ENCODE results near the gene EEFSEC.

Gene EEFSEC

DNA sequence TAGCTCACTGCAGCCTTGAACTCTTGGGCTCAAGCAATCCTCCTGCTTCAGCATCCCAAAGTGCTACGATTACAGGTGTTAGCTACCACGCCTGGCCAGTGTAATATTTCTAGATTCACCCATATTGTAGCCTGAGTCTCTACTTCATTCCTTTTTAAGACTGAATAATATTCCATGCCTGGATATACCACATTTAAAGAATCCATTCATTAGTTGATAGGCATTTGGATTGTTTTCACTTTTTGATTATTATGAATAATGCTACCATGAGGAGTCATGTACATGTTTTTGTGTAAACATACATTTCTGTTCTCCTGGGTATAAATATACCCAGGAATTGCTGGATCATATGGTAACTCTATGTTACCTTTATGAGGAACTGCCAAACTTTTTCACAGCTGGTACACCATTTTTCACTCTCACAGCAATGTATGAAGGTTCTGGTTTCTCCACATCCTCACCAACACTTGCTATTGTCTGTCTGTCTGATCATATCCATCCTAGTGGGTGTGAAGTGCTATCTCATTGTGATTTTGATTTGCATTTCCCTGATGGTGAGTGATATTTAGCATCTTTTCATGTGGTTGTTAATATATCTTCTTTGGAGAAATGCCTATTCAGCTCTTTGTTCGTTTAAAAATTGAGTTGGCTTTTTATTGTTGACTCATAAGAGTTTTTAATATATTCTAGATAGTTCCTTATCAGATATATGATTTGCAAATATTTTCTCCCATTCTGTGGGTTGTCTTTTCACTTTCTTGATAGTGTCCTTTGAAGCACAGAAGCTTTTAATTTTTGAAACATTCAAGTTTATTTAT lies 32.6 kb downstream of the EEFSEC start:
- no peak overlapping the region for H3K4me3 ChIP-seq (ENCODE audit: low read length)
- no peak for TF ChIP-seq ZNF274 (IDR thresholded peaks at IDR 0.05; ENCODE audit: low read depth, low read length)

DNA sequence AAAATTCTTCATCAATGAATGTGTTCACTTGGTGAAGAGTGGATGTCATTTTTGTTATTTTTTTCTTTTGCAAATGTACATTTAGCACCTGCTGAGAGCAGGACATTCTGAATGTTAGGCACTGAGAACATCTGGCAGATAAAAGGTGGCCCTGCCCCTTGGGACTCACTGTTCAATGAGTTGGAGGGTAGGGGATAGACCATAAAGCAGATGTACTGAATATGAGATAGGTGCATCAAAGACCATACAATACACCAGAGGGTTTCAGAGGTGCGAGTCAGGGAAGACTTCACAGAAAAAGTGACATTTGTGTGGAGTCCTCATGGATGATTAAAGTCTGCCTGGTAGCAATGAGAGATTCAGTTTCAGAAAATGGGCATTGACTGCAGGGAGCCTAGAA lies 34.2 kb downstream of the EEFSEC start:
- no peak overlapping the region for H3K4me3 ChIP-seq (ENCODE audit: low read length)
- TF ChIP-seq ZNF274 (IDR thresholded peaks at IDR 0.05; ENCODE audit: low read depth, low read length): no peak

DNA sequence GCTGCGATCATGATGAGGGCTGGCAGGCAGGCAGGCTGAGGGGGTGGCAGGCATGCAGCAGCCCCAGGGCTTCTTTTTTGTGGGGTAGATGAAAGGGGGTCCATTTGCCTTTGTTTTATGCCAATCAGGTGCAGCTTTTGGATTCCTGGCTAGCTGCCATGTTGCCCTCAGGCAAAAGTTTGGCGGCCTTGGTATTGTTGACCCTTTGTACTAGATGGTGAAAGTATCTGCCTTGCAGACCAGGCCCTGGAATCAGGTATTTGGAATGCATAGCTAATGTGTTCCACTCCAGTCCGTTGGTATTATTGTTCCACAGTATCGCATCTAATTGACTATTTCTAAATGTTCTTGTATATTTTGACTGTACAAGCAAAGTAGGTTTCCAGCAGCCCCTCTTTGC lies 35.0 kb downstream of the EEFSEC start:
- TF ChIP-seq ZNF274 (IDR thresholded peaks at IDR 0.05; ENCODE audit: low read depth, low read length): no peak

DNA sequence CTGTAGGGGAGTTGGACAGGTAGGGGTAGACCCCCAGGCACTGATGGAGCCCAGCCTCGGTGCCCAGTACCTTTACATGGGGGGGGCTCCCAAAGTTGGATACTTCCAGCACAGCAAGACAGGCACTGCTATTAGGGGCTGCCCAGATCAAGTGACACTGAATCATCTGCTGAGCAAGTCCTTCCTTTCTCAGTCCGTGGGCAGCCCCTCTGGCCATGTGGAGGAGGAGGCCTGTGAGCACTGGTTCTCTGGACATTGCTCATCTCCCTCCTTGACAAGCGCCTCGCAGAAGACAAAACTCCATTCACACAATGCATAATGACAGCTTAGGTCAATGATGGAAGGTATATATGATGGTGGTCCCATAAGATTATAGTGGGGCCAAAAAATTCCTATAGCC lies 35.7 kb downstream of the EEFSEC start:
- TF ChIP-seq ZNF274 (IDR thresholded peaks at IDR 0.05; ENCODE audit: low read depth, low read length): no peak
- H3K4me3 ChIP-seq (ENCODE audit: low read length): no peak overlapping the region

More for the DNA sequence above, 35.0 kb downstream of the EEFSEC start:
- no peak overlapping the region for H3K4me3 ChIP-seq (ENCODE audit: low read length)

DNA sequence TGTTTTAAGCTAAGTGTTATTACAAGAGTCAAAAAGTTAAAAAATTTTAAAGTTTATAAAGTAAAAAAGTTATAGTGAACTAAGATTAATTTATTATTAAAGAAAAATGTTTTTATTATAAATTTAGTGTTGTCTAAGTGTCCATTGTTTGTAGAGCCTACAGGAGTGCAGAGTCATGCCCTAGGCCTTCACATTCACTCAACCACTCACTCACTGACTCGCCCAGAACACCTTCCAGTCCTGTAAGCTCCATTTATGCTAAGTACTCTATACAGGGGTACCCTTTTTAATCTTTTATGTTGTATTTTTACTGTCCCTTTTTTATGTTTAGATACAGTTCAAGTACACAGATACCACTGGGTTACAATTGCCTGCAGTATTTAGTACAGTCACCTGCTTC lies 37.2 kb downstream of the EEFSEC start:
- H3K4me3 ChIP-seq (ENCODE audit: low read length): no peak overlapping the region
- no peak for TF ChIP-seq ZNF274 (IDR thresholded peaks at IDR 0.05; ENCODE audit: low read depth, low read length)

DNA sequence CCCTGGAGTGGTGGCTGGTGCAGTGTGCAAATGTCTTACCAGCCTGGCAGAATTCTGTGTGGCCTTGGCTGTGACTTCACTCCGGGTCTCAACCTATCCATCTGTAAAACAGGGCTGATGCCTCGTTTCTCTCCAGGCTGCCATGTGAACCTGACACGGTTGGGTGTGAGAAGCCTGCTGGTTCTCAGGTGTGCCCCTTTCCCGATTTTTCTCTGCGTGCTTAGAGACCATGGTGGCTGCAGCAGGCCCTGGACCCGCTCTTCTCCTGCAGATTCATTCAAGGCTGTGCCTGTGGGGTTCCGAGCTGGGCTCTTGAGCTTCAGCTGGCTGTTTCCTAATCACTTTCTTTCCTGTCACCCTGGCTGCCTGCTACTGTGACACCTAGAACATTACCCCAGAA lies 38.9 kb downstream of the EEFSEC start:
- no peak for TF ChIP-seq ZNF274 (IDR thresholded peaks at IDR 0.05; ENCODE audit: low read depth, low read length)

DNA sequence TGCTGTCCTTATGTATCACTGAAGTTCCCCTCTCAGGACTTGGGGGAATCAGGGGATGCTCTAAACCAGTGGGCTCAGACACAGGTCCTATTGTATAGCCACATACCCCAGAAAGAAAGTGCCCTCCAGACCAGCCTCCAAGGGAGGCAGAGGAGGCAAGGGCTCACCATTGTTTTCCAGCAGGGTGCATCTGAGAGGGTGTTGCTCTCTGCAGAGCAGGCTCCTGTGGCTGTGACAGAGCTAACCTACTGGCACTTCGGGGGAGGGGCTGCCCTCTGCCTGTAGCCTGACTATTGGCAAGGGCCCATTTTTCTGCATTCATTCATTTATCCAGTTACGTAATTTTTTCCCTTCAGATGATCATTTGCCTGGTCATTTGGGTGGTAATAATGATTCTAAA lies 39.9 kb downstream of the EEFSEC start:
- no peak overlapping the region for H3K4me3 ChIP-seq (ENCODE audit: low read length)
- no peak for TF ChIP-seq ZNF274 (IDR thresholded peaks at IDR 0.05; ENCODE audit: low read depth, low read length)

More for the DNA sequence above, 38.9 kb downstream of the EEFSEC start:
- H3K4me3 ChIP-seq (ENCODE audit: low read length): no peak overlapping the region

DNA sequence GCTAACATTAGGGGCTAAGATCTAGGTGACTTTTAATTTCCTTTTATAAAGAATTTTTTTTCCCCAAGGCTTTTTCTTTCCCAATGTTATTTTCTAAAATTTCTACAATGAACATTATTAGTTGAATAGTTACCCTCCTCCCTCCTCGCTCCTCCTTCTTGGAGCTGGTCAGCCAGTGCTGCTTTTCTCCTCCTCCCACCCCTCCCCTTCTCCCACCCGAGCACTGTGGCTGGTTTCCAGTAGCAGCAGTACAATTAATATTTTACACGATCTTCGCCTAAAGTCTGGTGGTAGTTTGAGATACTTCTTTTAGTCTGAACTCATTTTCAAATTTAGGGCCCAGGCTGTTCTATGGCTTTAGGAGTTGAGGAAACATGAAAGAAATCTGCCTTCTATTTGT lies 41.6 kb downstream of the EEFSEC start:
- TF ChIP-seq ZNF274 (IDR thresholded peaks at IDR 0.05; ENCODE audit: low read depth, low read length): no peak

DNA sequence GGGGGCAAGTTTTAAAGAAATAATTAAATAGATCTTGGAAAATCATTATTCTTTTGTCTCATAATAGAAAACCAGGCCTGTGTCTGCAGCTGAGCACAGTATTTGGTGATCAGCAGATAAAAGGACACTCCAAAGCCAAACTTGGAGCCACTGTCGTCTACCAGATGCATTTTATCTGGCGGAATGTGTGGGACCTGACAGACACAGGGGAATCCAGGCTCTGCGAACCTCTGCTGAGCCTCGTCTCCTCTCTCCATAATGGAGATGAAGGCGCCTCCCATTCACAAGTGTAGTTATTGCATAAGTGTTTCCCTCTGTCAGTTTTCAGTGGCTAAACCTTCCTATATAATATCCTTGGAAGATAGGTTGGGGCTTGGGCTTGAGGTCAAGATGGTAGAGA lies 42.1 kb downstream of the EEFSEC start:
- TF ChIP-seq ZNF274 (IDR thresholded peaks at IDR 0.05; ENCODE audit: low read depth, low read length): no peak
- no peak overlapping the region for H3K4me3 ChIP-seq (ENCODE audit: low read length)

More for the DNA sequence above, 41.6 kb downstream of the EEFSEC start:
- H3K4me3 ChIP-seq (ENCODE audit: low read length): no peak overlapping the region

DNA sequence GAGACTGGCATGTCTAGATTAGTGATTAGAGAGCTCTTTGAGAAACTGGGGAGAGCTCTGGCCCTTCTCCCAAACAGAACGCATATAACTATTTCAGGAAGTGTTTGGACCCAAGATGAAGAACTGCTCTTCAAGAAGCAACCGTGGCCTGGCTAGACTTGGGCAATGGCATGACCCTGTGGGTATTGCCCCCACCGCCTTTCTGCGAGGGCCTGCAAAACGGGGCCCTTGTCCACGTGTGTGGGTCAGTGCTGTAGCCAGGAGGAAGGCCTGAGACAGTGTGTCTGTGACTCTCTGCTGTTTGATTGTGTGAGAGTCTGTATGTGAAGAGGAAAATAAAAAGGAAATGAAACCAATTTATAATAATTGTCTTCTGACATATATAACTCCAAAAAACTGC lies 42.5 kb downstream of the EEFSEC start:
- no peak for TF ChIP-seq ZNF274 (IDR thresholded peaks at IDR 0.05; ENCODE audit: low read depth, low read length)

DNA sequence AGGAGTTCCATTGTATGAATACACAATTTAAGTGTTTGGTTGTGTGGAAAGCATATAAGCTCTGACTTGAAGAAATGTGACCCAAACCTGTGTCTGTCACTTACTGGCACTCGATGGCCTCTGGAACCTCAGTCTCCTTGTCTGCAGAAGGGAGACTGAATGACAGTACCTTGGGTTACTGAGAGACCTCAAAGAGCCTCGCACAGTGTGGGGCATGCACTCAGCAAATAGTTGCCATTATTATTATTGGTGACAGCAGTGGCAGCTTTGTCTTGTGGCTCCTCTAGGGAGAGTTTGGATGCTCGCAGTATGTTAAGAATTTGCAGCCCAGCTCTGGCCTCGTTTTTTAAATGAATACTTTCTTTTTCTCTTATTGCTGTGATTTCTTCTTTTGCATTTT lies 43.4 kb downstream of the EEFSEC start:
- no peak for TF ChIP-seq ZNF274 (IDR thresholded peaks at IDR 0.05; ENCODE audit: low read depth, low read length)
- no peak overlapping the region for H3K4me3 ChIP-seq (ENCODE audit: low read length)

More for the DNA sequence above, 42.5 kb downstream of the EEFSEC start:
- no peak overlapping the region for H3K4me3 ChIP-seq (ENCODE audit: low read length)

DNA sequence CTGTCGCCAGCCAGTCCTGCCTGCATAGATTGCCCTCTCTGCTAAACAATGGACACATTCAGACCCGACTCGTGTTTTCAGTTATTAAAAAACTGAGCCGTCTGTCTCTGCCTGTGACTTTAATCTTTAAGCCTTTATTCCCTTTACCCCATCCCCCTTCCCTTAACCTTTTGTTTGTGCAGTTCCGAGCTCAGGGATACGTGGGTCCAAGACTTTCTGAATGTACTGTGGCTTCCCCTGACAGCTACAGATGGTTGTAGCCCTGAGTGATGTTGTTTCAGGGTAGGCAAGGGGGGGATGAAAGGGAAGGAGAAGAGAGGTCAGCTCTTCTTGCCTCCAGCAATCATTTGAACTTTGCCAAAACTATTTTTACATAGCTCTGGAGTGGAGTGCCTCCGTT lies 44.6 kb downstream of the EEFSEC start:
- H3K4me3 ChIP-seq (ENCODE audit: low read length): no peak overlapping the region
- TF ChIP-seq ZNF274 (IDR thresholded peaks at IDR 0.05; ENCODE audit: low read depth, low read length): no peak

DNA sequence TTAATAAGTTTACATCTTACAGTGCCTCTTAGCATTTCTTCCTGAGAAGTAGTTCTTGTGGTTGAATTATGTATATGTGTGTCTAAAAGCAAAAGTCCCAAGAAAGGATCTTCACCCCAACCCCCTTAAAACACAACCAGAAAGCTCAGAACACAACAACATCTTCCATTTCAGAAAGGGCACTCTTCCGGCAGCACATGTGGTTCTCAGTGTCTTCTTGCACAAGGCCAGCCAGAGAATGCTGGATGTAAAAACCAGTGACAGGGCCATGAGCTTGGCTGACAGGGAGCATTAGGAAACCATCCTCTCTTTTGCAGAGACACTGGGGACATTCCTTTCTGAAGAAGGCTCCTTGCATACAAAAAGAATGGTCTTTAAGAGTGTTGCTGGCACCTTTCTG lies 45.0 kb downstream of the EEFSEC start:
- no peak for TF ChIP-seq ZNF274 (IDR thresholded peaks at IDR 0.05; ENCODE audit: low read depth, low read length)
- H3K4me3 ChIP-seq (ENCODE audit: low read length): no peak overlapping the region

DNA sequence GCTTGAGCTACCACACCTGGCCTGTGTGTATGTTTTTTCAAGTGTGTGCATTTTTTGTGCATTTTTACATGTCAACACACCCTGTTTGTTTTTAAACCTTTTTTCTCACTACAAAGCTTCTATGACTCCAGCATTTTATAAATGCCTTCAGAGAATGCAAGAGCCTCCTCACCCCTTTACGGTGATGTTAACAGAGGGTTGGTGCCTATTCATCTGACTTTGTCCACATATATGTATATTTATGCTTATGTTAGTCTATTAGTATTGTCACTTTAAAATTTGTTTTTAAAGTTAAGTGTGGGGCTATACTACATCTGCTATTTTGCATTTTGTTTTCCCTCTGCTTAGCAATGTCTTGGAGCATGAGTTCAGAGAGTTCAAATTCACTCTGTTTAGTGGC lies 45.8 kb downstream of the EEFSEC start:
- TF ChIP-seq ZNF274 (IDR thresholded peaks at IDR 0.05; ENCODE audit: low read depth, low read length): no peak
- H3K4me3 ChIP-seq (ENCODE audit: low read length): no peak overlapping the region

DNA sequence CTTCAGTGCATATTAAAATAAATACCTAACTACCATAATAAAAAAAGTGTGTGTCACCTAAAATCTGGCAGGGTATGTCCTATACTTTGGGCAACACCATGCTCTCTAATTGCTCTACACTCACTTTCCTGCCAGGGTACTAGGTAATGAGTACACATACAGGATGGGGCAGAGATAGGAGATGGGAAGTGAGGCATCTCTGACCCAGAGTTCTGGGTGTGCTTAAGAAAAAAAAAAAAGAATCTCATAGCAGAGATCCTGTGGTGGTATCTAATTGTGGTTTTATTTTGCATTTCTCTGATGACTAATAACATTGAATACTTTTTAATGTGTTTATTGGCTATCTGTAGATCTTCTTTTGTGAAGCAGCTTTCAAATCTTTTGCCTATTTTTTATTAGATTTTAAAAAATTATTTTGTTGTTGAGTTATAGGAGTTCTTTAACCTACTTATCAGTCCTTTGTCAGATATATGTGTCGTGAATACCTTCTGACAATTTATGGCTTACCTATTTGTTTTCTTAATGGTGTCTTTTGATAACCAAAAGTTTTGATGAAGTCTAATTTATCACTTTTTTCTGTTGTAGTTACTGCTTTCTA lies 48.0 kb downstream of the EEFSEC start:
- no peak overlapping the region for H3K4me3 ChIP-seq (ENCODE audit: low read length)
- TF ChIP-seq ZNF274 (IDR thresholded peaks at IDR 0.05; ENCODE audit: low read depth, low read length): no peak

Data from GM08714 (cell line).